Embryonic facial prominence (tissue), 1 donor: ENCODE data around the gene METRN.
A peak's percentile ranks its signal among the peaks of the same experiment; 100 is the strongest.
"Not testable (repeated sequence)": the region's sequence is repeated elsewhere in the genome, so short reads cannot be mapped to it uniquely, and the experiment has no call there.

ENCODE experiments used
- DNase-seq: peaks from one replicate; pipeline ENCODE4 v3.0.0-alpha.2; 2016; ENCODE audit errors: extremely low spot score

The METRN gene

DNA sequence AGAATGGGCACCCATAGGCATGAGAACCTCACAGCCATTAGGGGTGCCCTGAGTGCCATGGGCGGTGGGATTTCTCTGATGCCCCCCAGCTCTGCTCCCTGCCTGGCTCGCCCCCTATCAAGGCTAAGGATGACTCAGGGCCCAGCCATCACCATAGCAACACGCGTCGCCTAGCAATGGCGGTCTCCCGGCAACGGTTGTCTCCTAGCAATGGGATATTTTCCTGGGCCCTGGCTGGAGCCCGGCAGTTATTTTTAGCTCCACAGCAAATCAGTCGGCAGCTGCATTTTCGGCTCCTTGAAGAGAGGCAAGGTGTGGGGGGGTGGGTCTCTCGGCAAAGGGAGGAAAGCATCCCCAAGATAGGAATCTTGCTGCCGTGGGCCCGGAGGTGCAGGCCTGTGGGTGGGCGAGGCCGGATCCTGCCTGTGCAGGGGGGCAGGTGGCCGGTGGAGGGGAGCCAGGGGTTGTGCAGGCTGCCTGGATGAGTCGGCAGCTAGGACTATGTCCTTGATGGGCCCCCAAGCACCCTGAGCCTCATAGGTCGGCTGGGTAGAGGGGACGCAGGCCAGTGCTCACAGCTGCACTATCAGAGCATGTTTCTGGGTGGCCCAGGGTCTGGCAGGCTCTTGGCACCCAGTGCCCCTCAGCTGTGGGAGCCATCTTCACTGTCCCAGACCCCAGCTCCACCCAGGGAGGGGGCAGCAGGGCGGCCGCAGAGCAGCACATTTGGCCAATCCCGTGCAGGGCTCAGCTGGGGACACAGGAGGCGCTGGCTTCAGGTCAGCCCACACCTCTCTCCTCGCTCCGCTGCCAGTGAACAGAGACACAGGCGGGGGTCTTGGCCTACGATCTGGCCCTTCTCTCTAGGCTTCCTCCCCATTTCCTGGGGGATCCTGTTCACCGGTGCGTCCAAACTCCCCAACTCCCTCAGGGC is 5.1 kb upstream of the METRN start:
- DNase-seq = no peak

DNA sequence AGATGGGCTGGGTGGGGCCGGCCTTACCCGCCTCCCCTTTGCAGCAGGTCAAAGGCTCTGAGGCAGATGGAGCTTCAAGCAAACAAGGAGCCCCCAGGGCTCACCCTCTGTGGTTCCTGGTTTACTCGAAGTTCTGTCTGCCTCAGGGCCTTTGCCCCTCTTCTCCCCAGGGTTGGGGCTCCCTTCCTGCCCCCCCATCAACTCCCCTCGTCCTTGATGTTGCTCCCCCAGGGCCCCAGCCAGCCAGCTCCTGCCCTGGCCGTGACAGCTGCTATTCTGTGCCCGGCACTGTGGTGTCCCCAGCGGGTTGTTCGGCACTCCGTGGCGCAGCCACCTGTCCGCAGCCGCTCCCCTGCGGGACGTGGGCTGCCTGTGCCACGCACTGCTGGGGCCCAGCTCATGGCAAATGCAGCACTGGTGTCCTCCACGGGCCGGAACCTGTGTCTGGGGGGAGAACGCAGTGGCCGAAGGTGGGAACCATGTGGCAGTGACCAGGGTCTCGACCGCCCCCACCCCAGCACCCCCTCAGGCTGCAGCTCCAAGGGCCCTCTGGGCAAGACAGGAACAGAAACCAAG is 4.3 kb upstream of the METRN start:
- no peak for DNase-seq

DNA sequence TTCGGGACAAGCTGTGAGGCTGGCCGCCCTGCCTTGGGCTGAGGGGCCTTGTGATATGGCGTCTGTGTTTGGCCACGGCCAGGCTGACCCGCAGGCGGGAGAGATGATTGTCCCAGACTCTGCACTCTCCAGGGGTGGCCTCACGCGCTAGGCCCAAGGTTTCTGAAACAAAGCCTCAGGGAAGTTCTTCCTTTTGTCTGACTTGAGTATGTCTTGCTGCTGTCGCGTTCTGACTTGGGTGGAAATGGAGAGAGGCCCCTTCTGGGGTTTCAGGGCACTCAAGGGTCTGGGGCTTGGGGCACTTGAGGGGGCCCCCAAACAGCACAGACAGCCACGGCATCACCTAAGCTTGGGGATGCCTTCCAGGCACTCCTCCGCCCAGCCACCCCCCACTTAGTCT is 3.8 kb upstream of the METRN start:
- DNase-seq = no peak

DNA sequence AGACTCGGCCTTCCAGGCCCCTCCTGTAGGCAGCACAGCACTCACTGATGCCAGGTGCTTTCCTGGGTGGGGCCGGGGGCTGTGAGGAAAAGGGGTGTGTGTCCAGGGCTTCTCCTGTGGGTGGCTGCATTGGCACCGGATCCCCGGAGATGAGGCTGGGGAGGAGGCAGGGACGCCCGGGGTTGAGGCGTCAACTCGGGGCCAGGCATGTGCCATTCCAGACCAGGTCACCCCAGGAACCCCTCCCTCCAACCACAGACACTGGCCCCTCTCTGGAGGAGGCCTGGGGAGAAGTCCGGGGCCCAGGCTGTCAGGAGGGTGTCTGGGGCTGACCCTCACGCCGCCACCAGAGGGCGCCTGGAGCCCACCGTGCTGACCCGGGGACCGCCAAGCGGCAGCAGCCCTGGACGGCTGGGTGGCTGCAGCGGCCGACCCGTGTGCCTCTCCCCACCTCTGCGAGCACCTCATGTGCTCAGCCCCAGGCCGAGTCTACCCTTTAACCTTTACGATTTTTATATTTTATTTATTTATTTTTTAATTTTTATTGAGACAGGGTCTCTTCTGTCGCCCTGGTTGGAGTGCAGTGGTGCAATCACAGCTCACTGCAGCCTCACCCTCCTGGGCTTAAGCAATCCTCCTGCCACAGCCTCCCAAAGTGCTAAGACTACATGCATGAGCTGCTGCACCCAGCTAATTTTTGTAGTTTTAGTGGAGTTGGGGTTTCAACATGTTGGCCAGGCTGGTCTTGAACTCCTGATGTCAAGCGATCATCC is 3.2 kb upstream of the METRN start:
- DNase-seq = no peak

DNA sequence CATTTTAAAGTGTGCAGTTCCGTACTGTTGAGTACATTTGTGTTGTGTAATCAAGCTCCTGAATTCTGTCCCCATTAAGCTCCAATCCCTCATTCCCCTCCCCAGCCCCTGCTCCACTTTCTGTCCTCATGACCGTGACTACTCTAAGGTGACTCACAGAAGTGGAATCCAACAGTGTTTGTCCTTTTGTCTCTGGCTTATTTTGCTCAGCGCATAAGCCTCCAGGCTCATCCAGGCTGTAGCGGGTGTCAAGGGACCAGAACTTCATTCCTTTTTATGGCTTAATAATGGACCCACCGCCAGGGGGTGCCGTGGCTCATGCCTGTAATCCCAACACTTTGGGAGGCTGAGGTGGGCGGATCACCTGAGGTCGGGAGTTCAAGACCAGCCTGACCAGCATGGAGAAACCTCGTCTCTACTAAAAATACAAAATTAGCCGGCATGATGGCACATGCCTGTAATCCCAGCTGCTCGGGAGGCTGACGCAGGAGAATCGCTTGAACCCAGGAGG is 2.1 kb upstream of the METRN start:
- DNase-seq = not testable (repeated sequence)

DNA sequence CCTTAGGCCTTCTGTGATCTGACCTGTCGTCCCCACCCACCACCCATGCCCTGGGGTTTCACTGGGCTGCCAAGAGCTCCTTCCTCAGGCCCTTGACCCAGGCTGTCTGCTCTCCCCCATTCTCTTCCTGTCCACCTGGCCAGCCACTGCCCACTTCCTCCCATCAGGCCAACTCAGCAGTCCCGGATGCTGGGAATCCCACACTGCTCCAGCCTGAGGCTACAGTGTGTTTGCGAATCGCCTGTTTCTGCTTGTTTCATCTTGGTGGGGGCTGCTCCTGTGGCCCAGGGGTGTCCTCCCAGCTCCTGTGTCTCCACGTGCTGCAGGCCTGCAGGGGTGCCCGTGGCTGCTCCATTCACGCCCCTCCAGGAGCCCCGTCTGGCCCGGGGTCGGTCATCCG is 839 bp upstream of the METRN start:
- DNase-seq = no peak

DNA sequence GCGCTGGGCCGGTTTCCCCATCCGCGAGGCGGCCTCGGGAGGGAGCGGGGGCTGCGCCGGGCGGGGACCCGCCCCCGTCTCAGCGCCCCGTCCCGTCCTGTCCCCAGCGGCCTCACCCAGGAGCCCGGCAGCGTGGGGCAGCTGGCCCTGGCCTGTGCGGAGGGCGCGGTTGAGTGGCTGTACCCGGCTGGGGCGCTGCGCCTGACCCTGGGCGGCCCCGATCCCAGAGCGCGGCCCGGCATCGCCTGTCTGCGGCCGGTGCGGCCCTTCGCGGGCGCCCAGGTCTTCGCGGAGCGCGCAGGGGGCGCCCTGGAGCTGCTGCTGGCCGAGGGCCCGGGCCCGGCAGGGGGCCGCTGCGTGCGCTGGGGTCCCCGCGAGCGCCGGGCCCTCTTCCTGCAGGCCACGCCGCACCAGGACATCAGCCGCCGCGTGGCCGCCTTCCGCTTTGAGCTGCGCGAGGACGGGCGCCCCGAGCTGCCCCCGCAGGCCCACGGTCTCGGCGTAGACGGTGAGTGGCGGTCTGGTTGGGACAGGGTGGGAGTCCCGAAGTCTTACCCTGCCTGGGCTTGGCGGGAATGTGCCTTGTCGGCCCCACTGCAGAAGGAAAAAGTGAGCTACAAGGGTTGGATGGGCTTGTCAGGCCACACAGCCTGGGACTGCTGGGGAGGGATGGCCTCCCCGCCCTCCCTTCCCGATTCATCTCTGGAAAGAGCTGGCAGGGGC is 720 bp downstream of the METRN start:
- no peak for DNase-seq

DNA sequence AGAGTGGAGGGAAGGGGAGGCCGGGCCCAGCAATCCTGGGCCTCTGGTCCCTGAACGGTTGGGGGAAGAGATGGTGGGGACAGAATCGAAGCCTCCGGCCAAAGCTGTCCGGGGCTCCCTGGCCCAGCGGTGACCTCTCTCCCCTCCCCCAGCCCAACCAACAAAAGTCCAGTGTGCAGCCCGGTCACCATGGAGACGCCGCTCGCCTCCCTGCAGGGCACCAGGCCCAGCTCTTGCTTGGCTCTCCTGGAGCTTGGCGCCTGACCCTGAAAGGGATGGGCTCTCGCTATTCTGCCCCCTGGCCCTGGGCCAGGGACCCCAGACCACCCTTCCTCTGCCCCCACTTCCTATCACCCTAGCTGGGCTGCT is 1.3 kb downstream of the METRN start:
- DNase-seq = no peak

DNA sequence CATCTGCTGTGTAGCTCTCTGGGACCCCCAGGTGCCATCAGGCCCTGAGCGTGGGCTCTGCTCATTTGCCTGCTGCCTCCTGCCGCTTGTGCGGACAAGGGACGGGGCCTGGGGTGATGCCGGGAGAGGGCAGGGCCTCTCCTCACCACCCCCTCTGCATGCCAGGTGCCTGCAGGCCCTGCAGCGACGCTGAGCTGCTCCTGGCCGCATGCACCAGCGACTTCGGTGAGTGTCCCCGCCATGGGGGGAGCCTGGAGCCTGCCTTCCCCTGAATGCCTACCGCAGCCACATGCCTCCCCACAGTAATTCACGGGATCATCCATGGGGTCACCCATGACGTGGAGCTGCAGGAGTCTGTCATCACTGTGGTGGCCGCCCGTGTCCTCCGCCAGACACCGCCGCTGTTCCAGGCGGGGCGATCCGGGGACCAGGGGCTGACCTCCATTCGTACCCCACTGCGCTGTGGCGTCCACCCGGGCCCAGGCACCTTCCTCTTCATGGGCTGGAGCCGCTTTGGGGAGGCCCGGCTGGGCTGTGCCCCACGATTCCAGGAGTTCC is 1.9 kb downstream of the METRN start:
- no peak for DNase-seq

DNA sequence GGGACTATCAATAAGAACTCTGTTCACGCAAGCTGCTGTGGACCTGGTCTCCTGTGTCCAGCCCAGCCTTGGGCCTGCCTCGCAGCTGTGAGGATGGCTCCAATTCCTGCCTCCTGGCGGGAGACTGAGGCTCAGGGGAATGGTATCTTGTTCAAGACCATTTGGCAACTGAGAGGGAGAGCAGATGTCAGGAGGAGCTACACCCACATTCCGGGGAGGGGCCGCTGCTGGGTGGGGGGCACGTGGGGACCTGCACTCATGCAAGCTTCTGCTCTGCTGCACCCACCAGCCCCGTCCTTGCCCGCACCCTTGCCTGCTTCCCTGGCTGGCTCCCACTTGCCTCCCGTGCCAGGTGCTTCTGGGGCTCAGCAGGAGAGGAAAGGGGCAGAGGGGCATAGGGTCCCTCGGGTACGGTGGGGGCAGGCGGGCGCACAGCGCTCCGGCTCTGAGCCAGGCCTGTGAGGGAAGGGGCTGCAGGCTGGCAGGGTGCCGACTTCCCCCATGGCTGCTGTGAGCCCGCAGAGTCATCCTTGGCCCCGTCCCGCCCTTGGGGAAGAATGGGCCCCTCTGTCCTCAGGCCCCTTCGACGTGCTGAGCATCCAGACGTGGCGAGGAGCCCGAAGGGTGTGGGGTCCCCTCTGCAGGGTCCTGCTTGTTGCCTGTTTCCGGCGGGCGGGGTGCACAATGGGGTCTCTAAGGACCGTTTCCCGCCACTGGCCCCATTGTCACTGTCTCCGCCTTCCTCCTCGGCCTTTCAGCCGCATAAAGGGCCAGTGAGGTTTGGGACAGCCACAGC is 2.7 kb downstream of the METRN start:
- no peak for DNase-seq

DNA sequence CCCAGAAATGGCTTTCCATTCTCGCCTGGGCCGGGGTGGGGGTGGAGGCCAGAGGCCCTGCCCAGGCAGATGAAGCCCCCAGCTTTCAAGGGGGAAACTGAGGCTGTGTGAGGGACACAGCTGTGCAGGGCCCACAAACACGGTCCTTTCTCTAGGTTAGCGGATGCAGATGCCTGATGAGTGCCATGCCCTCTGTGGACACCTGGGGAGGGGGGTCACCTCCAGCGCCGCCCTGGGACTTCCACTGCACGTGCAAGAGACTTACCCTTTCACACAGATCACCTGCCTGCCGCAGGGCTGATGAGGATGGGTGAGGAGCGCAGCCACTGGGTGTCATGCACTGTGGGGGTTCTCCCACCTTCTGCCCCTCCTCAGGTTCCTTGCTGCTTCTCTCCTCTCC is 3.5 kb downstream of the METRN start:
- no peak for DNase-seq

DNA sequence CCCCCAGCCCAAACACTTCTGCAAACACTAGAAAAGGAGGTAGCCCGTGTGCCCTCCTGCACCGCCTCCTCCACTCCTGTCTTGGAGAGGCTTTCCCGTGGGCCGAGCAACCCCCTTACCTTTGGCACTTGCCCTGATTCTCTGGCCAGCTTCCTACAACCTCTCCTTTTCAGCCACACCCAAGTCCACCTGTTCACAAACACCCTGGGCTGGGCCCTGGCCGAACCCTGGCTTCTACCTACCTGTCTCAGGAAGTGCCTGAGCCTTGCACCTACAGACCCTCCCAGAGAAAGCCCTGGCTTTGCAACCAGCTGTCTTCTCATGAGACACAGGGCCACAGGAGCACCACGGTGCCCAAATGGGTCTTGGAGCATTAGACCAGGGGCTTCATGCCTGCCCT is 4.0 kb downstream of the METRN start:
- DNase-seq = no peak

DNA sequence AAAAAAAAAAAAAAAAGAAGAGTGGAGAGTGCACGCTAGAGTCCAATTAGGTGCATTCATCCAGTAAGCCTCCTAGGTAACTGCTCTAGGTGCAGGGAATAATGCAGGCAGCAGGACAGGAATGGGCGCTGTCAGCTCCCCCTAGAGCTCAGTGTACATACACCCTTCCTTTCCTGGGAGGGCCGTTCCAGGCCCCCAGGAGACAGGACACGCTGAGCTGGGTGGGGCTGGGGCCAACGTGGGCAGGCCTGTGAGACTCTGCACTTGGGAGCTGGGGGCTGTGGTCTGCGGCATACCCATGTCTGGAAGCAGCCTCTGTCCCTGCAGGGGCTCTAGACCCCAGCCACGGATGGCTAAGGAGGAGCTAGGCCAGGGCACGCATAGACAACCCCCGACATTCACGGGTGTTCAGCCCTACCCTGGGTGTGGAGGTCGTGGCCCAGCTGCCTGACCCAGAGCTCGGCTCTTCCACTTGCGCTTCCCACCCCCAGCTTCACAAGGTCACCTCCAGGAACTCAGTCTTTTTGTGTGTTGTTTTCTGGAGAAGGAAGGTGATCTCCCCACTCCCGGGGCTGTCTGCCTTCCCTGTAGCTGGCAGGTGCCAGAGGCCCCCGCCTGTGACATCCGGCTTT is 5.0 kb downstream of the METRN start:
- no peak for DNase-seq

DNA sequence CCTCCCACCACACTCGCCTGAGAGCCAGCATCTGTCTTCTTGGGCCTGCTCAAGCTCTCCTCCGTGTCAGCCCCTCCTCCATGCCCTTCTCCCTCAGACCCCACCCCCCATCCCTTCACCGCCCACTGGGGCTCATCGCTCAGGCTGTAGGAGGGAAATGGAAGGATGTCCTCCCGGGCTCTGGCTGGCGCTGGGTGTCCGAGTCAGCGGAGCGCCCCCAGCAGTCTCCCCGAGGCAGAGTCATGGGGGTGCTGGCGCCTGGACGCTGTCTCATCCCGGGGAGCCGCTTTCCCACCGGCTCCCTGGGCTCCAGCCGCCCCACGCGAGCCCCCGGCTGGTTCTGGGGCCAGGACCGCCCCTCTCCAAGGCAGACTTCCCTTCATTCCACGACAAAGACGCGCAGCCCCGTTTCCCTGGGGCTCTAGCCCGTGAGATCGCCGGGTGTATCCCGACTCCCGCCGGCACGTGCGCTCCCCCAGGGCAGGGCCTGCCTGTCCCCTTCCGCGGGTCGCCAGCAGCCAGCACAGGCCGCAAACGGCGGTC is 5.6 kb downstream of the METRN start:
- DNase-seq = no peak

DNA sequence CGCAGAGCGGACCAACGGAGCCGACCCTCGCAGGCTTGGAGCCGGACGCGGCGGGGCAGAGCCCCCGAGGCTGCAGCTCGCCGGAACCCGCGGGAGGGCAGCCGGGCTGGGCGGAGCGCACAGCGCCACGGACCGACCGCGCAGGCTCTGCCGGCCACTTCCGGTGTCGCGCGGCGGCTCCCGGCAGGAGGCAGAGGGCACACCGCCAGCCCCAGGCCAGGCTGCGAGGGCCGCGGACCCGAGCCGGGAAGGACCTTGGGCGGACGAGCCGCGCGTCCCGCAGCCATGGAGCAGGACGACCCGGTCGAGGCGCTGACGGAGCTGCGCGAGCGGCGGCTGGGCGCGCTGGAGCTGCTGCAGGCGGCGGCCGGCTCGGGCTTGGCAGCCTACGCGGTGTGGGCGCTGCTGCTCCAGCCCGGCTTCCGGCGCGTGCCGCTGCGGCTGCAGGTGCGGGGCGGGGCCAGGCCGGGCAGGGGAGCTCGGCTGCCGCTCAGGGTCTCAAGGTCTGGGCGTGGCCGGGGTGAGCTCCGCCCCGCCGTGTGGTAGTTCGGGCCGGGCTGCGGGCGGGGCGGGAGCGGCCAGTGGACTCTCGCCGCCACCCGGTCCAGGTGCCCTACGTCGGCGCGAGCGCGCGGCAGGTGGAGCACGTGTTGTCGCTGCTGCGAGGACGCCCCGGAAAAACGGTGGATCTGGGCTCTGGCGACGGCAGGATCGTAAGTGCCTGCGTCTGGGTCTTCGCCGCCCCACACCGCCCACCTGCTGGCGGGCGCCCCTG is 6.3 kb downstream of the METRN start, which contains the start of gene ANTKMT:
Gene ANTKMT (plus strand): TSS at position 157 of the 775 bp plus-strand sequence. CDS start 129 bp downstream, at position 286.
- peak; percentile 37 for DNase-seq

DNA sequence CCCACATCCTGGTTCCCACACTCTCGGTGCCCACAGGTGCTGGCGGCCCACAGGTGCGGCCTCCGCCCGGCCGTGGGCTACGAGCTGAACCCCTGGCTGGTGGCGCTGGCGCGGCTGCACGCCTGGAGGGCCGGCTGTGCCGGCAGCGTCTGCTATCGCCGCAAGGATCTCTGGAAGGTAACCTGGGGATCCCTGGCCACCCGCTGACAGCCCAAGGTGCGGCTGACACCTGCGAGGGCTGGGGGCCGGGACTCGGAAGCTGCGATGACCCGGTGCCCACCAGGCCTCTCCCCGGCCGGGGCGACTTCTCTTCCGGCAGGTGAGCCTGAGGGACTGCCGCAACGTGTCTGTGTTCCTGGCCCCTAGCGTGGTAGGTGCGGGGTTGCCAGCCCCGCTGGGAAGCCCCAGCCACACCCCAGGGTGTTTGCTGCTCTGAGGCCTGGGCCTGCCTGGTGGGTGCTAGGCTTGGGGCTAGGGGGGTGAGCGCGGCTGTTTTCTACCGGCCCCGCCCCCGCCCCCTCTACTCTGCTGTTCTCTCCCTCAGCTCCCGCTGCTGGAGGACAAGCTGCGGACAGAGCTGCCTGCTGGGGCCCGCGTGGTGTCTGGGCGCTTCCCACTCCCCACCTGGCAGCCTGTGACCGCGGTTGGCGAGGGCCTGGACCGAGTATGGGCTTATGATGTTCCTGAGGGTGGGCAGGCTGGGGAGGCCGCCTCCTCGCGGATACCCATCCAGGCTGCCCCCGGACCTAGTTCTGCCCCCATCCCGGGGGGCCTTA is 7.0 kb downstream of the METRN start:
- DNase-seq = no peak

DNA sequence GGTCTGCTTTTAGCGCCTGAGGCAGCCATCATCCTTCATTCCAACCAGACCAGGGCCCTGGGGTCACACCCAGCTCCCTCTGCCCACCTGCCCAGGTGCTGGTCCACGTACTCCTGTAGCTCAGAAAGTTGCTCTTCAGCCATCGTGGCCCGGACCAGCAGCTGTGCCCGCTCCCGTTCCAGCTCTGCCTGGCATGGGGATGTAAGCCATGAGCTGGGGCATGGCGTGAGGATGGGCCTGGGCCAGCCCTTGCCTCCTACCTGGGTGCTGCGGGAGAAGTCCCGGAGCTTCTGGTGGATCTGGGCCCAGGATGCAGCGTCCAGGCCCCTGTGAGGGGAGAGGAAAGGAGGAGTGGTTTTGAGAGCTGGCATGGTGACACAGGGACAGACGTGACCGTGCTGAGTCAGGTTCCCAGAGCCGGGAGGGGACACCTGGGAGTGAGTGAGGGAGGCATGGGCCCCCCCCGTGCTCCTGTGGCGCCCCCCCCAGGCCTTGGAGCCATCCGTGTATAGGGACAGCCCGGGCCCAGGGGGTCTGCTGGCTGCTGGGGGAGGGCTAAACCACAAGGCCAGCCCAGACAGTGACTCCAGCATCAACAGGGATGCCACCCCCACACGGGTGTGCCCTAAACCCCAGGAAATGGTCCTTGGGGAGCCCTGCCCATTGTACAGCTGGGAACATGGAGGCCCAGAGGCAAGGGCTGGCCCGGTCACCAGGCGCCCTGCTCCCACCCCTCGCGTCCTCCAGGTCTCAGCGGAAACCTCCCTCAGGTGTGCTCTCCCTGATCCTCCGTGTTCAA is 8.1 kb downstream of the METRN start:
- no peak for DNase-seq
